Measurements from ENCODE around the gene AIG1.
A peak's percentile ranks its signal among the peaks of the same experiment; 100 is the strongest.

Gene AIG1

GRCh38 chr6:143098054-143098671 is 37.5 kb downstream of the AIG1 start:
- DNase-seq = no peak

- peak; percentile 22 for DNase-seq
These were observed 39.0 kb downstream of the AIG1 start for GRCh38 chr6:143099647-143100046.

DNA sequence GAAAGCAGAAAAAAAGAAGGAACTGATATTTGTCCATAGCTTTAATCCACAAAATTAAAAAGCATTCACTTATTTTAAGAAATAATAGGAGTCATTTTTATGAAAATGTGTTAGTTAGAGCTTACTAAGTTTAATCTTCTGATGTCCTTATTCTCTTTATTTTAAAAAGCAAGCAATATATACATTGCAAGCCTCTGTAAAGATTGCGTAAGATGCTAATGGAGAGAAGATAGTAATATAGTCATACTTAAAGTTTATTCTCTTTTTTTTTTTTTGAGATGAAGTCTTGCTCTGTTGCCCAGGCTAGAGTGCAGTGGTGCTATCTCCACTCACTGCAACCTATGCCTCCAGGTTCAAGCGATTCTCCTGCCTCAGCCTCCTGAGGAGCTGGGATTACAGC is 39.7 kb downstream of the AIG1 start:
- no peak for DNase-seq

DNA sequence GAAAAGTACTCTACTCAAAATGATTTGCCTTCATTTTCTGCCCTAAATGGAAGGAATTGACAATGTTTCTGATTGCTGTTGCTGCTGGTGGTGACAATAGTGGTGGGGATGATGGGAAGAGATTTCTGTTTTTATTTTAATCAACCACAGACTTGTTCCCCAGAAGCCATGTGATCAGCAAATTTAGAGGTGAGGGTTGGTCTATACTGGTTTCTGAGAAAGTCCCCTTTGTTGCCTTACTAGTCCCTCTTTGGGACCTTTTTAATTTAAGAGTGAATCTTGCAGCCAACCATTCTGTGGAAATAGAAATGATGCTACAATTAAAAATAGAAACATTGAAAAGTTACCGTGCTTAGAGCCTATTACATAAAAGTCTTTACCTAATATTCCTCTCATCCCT is 43.2 kb downstream of the AIG1 start:
- no peak for DNase-seq

GRCh38 chr6:143107440-143107839 is 46.8 kb downstream of the AIG1 start:
- no peak for DNase-seq

DNA sequence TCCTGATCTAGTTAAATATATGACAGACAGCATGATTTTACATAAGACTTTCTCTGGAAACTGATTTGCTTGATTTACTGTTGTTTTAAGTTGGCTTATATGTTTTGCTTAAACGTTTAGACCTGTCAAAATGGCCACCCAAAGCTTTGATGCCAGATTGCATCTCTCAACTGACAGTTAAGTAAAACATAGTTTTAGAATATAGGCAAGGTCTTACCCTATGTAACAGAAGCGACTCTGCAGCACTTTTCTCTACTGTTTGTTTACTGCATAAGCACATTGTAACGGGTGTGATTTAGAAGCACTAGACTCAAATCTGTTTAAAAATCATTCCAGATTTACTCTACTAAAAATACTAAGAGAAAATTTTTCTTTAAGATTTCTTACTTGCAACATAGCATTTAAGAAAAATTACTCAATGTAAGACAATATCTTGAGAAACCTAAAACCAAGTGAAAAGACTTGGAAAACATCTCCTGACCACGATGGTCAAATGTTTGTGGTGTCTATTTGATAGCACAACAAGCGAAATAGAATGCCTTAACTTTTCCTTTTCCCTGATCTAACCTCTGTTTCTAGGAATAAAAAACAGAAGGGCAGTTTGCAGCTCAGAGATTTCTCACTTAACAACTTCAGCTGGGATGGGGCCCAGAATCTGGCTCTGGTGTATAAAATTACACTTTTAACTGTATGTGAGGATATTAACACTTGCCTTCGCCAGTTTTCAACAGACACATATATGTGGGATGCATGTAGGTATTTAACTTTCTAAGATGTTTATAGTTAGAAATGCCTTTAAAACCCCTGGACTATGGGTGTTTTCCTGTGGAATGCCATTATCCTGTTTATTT is 47.4 kb downstream of the AIG1 start:
- no peak for DNase-seq

GRCh38 chr6:143109196-143109595 is 48.5 kb downstream of the AIG1 start:
- no peak for DNase-seq

DNA sequence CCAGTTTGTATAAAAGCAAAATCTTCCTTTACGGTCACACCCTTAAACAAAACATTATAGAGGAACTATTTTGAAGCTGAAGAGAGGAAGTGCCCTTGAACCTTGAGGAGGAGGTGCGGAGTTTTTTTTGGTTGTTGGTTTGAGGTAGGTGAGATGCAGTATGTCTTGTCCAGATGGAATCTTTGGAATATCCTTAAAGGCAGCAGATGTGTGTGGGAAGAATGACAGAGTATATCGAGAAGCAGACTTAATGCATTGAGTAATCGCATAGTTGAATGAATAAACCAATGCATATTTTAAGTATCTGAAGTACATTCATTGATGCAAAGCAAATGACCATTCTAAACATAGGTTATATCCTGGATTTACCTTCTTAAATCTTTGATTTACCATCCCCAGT is 49.9 kb downstream of the AIG1 start:
- DNase-seq = no peak

GRCh38 chr6:143110996-143111395 is 50.3 kb downstream of the AIG1 start:
- no peak for DNase-seq

DNA sequence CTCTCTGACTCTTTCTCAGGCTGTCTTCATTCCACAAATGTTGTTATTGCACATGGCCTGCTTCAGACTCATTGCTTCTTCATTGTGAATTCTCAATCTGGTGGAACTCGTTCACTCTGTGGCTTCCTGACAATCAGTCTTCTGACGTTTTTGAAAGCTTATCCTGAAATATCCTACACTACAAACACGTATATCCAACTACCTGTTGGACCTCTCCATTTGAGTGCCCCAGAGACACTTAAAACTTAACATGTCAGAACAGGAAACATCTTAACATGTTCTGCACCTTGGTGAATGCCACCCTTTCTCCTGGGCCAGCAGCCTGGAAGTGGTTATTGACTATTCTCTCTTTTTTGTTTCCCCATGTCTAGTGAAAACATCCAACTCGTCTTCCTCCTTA is 50.8 kb downstream of the AIG1 start:
- no peak for DNase-seq

DNA sequence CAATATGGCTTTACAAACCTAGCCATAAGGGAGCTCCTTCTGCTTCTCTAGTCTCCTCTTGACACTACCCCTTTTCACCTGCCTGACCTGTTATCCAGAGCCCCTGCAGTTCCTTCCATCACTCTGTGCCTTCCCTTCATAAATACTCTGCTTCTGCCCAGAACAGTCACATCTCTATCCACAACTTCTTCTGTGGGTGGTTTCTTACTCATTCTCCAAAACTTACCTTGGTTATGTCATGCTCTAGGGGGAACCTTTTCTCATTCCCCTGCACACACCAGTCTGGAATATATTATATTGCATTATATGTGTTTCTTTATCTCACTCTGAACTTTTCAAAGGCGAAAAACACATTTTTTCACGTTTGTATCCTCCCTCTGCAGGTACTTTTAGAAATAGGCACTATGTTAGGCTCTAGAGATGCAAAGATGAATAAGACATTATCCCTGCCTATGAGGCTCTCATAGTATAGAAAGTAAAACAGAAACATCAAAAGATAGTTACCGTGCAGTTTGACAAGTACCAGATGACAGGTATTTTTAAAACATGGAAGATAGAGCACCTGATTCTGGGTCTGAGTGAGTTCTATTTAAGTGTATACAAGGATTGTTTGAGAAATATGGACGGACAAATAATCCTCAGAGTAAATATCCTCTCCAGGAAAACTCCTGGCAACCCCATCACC is 51.5 kb downstream of the AIG1 start:
- DNase-seq = no peak

DNA sequence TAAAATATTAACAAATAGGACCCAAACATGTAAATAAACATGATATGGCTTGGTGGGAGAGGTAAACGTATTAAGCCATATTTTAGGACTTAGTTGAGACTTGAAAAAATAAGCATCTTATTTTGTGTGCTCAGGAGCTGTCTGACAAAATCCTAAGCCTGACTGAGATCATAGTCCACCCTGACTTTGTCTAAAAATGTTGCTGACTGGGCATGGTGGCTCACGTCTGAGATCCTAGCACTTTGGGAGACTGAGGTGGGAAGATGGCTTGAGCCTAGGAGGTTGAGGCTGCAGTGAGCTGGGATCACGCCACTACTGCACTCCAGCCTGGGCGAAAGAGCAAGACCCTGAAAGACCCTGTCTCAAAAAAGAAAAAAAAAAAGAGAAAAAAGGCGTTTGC is 52.1 kb downstream of the AIG1 start:
- DNase-seq = no peak

- no peak for DNase-seq
These were observed 55.0 kb downstream of the AIG1 start for GRCh38 chr6:143115728-143116127.

DNA sequence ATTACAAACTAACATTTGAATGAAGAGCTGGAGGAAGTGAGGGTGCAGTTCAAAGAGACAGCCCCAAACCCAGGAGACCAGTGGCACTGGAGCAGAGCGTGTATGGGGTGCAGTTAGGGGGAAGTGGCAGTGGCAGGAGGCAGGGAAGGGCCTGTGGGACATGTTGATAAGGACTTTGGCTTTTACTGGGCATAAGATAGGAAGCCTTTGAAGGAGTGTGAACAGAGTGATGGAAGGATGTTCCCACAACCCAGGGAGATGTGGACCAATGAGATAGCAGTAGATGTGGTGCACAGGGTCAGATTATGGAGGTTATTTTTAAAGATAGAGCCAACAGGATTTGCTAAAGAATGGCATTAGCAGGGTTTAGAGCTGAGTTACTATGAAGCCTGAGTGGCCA is 56.4 kb downstream of the AIG1 start:
- no peak for DNase-seq

DNA sequence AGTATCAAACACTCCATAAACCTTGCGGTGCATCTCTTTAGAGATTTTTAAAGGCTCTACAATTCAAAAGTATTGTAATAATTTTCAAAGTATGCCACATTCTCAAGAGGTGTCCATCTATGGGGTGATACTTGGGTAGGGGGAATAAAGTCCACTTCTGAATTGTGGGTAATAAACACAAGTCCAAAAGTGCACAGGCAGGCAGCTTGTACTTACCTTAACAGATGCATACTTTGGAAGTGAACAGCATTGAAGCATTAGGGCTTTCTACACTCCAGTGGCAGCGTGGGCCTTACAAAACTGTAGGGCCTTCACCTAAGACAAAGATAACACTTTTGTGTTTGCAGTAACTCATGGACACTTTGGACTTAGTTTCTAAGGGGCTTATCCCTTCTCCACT is 58.6 kb downstream of the AIG1 start:
- DNase-seq = no peak

DNA sequence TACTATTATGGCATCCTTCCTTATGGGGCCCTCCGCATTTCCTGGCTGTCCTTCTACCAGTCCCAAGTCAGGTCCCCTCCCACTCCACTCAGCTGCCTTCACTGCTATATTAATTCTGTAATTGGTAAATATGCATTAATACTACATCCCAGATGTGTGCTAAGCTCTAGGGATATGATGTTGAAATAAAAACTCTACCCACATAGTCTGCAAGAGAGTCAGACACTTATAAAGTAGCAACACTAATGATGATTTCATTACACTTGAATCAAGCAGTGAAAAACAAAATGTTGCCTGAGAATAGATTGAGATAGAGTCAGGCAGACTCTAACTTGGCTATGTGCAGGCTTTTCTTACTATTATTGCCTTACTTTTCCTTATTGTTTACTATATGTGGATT is 62.4 kb downstream of the AIG1 start:
- DNase-seq = no peak

GRCh38 chr6:143123941-143124340 is 63.3 kb downstream of the AIG1 start:
- DNase-seq = no peak

GRCh38 chr6:143125455-143125854 is 64.8 kb downstream of the AIG1 start:
- no peak for DNase-seq

GRCh38 chr6:143125864-143126573 is 65.3 kb downstream of the AIG1 start:
- DNase-seq = no peak

DNA sequence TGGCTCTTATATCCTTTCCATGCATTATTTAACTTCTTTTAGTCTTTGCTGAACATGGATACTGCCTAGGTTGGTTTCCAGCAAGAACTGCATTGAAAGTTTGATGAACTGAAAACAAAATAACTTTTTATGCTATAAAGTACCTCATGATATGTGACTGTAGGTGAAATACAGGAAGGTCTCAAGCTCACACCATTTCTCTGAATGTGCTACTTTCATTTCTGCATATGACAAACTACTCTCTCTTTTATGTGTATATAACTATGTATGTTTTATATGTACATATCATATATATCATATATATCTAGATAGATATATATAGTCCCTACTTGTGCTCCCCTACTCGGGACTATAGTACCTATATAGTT is 65.9 kb downstream of the AIG1 start:
- no peak for DNase-seq

DNA sequence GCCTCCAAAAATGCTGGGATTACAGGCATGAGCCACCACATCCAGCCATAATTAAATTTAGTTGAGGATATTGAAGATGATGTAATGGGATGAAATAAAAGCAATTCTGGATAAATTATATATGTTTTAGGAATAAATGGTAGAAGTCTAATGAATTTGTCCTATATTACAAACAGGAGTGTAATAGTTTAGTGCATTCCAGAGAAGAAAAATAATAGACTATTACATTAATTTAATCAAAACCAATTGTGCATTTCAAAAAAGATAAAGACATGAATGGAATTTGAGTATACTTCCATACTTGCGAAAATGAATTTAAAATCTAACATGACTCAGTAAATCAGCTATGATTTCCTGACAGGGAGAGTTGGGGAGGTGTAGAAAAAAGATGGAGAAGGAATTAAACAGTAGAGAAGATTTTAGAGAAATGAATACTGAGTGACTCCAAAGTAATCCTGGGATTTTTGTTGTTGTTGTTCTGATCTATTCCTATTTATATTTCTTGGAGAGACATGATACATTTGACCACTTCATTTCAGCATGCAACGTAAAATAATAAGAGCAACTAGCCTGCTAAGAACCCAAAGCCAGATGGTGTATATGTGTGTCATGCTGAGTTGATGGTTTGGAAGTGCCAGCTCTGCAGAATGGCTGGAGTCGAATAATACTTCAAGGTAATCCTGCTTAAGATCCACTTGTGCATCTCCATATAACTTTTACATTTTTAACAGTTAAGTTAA is 67.4 kb downstream of the AIG1 start:
- DNase-seq = no peak

- no peak for DNase-seq
These were observed 68.0 kb downstream of the AIG1 start for GRCh38 chr6:143128681-143129015.

DNA sequence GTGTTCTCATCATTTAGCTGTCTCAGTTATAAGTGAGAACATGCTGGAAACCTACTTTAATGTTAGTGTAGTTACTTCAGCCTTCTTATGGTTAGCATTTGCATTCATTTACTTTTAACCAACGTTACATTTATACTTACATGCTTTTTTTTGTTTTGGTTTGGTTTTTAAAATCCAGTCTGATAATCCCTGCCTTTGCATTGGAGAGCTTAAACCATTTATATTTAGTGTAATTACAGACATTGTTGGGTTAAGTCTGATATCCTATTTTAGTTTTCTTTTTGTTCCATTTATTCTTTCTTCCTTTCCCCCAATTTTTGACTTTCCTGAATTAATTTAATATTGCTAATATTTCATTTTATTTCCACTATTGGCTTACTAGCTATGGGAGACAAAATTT is 70.2 kb downstream of the AIG1 start:
- no peak for DNase-seq
